AG09319 (cell line): Measurements from ENCODE around the gene NHS.

Source experiments
- DNase-seq: peaks from one replicate; pipeline ENCODE4 v3.0.0-alpha.2; 2010; ENCODE audit warnings: low read depth; ENCODE audit errors: extremely low read depth
- TF ChIP-seq, protein P1 (sequence below): IDR thresholded peaks from 2 replicates; pipeline ENCODE4 v1.5.1; 2011; ENCODE audit warnings: low read depth, mild to moderate bottlenecking, inconsistent platforms, low read length, moderate library complexity

NHS gene

GRCh38 chrX:17635231-17635630 is 260.2 kb downstream of the NHS start:
- TF ChIP-seq, protein P1, sequence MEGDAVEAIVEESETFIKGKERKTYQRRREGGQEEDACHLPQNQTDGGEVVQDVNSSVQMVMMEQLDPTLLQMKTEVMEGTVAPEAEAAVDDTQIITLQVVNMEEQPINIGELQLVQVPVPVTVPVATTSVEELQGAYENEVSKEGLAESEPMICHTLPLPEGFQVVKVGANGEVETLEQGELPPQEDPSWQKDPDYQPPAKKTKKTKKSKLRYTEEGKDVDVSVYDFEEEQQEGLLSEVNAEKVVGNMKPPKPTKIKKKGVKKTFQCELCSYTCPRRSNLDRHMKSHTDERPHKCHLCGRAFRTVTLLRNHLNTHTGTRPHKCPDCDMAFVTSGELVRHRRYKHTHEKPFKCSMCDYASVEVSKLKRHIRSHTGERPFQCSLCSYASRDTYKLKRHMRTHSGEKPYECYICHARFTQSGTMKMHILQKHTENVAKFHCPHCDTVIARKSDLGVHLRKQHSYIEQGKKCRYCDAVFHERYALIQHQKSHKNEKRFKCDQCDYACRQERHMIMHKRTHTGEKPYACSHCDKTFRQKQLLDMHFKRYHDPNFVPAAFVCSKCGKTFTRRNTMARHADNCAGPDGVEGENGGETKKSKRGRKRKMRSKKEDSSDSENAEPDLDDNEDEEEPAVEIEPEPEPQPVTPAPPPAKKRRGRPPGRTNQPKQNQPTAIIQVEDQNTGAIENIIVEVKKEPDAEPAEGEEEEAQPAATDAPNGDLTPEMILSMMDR, result no peak

GRCh38 chrX:17637235-17637634 is 262.2 kb downstream of the NHS start:
- TF ChIP-seq, protein P1, result no peak

More at GRCh38 chrX:17635231-17635630, 260.2 kb downstream of the NHS start:
- DNase-seq, result no peak

DNA sequence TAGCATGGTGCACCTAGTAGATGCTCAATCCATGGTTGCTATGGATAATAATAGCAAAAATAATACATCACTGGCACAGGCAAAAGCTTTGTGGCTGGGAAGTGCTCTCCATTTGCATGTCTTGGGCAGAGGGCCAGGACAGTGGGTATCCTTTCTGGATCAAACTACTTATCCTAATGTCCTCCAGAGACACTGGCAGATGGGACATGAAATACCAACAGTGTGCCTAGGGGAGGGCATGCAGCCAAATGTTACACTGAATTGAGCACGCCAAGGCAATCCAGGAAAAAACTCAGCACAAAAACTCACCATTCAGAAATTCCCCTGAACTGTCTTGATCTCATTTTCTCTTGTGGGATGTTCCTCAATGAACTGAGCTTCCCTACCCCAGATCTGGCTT is 263.7 kb downstream of the NHS start:
- TF ChIP-seq, protein P1, result no peak
- DNase-seq, result no peak

More at GRCh38 chrX:17637235-17637634, 262.2 kb downstream of the NHS start:
- DNase-seq, result no peak

GRCh38 chrX:17642891-17643290 is 267.9 kb downstream of the NHS start:
- TF ChIP-seq, protein P1, result no peak
- DNase-seq, result no peak

GRCh38 chrX:17643528-17643927 is 268.5 kb downstream of the NHS start:
- DNase-seq, result no peak
- TF ChIP-seq, protein P1, result no peak

DNA sequence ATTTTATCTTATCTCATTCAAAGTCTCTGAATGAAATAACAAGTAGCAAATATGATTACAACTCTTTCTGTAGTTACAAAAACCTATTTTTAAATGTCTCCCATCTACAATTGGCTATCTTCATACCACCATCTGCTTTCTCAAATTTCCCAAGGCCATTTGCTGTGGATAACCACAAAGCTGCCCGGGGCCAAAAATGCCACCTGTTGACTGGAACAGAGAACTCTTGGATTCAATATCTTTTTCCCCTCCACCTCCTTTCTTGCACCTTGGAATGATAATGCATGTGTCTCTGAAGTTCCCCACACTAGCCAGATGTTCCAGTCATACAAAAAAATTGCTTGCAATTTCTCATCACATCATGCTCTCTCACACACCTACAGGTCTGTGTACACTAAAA is 269.0 kb downstream of the NHS start:
- DNase-seq, result no peak
- TF ChIP-seq, protein P1, result no peak

DNA sequence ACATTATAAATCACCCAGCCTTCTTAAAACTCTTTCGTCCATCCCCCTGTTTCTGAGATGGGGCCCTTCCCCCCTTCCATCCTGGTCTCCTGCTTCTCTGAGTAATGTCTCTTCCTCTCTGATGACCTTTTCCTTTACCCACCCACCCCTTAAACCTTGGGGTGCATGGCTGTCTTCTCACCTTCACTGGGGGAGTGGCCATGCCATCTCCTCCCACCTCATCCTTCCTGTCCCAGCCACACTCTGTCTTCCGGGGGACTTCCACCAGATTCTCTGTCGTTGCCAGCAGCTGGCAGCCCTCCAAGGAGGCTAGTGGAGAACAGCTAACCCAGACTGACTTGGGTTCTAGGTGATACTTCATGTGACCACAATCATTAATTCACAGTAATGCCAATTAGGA is 279.1 kb downstream of the NHS start:
- DNase-seq, result no peak
- TF ChIP-seq, protein P1, result no peak
